ENCODE data around the gene COX8A.
"Not testable (repeated sequence)": the region's sequence is repeated elsewhere in the genome, so short reads cannot be mapped to it uniquely, and the experiment has no call there.

COX8A gene

GRCh38 chr11:63945477-63946163 lies 28.8 kb upstream of the COX8A start:
- DNase-seq (ENCODE audit: low read depth in 2 of 2), result peak; percentile 84 to 85
- no peak overlapping the region for H3K4me3 ChIP-seq (replicated peaks in 1 of 2; ENCODE audit: low read depth in 2 of 2, low read length in 2 of 2)

GRCh38 chr11:63951779-63952536 lies 22.5 kb upstream of the COX8A start:
- peak in 1 of 2 donors; percentile 49 for DNase-seq (ENCODE audit: low read depth in 2 of 2)
- TF ChIP-seq CTCF (IDR thresholded peaks at IDR 0.05; ENCODE audit: low read depth, low read length), result no peak
- no peak overlapping the region for H3K4me3 ChIP-seq (replicated peaks in 1 of 2; ENCODE audit: low read depth in 2 of 2, low read length in 2 of 2)

More at GRCh38 chr11:63945477-63946163, 28.8 kb upstream of the COX8A start:
- peak; percentile 72 for TF ChIP-seq CTCF (IDR thresholded peaks at IDR 0.05; ENCODE audit: low read depth, low read length)

GRCh38 chr11:63952570-63952969 lies 21.9 kb upstream of the COX8A start:
- no peak for TF ChIP-seq CTCF (IDR thresholded peaks at IDR 0.05; ENCODE audit: low read depth, low read length)
- H3K4me3 ChIP-seq (replicated peaks in 1 of 2; ENCODE audit: low read depth in 2 of 2, low read length in 2 of 2), result no peak overlapping the region
- DNase-seq (ENCODE audit: low read depth in 2 of 2), result no peak

GRCh38 chr11:63958008-63958407 lies 16.4 kb upstream of the COX8A start:
- TF ChIP-seq CTCF (IDR thresholded peaks at IDR 0.05; ENCODE audit: low read depth, low read length), result no peak
- no peak for DNase-seq (ENCODE audit: low read depth in 2 of 2)
- H3K4me3 ChIP-seq (replicated peaks in 1 of 2; ENCODE audit: low read depth in 2 of 2, low read length in 2 of 2), result no peak overlapping the region

GRCh38 chr11:63961608-63962412 lies 12.6 kb upstream of the COX8A start:
- peak; percentile 33 to 36 for DNase-seq (ENCODE audit: low read depth in 2 of 2)
- H3K4me3 ChIP-seq (replicated peaks in 1 of 2; ENCODE audit: low read depth in 2 of 2, low read length in 2 of 2), result no peak overlapping the region
- TF ChIP-seq CTCF (IDR thresholded peaks at IDR 0.05; ENCODE audit: low read depth, low read length), result no peak

GRCh38 chr11:63963895-63964294 lies 10.5 kb upstream of the COX8A start:
- not testable (repeated sequence) for H3K4me3 ChIP-seq (replicated peaks in 1 of 2; ENCODE audit: low read depth in 2 of 2, low read length in 2 of 2); DNase-seq (ENCODE audit: low read depth in 2 of 2)

- no peak for TF ChIP-seq CTCF (IDR thresholded peaks at IDR 0.05; ENCODE audit: low read depth, low read length)
- no peak overlapping the region for H3K4me3 ChIP-seq (replicated peaks in 1 of 2; ENCODE audit: low read depth in 2 of 2, low read length in 2 of 2)
- no peak for DNase-seq (ENCODE audit: low read depth in 2 of 2)
These were observed 8.0 kb upstream of the COX8A start for GRCh38 chr11:63966444-63966843.

Measured in cardiac fibroblast (primary cell).